Activated CD4-positive, alpha-beta T cell treated with anti-CD3 and anti-CD28 coated beads, Interleukin-2, amount 10 ng/mL, durations not matched to agents 7 days and 5 days (primary cell): ENCODE results near the gene DLK1. TPM values are rescaled to one million over a fixed set of nuclear protein-coding genes. Genes with fewer than 3 reads are reported as not detected.

Source experiments
- CTCF ChIA-PET: fragments of 350-600 bp; sonication (Branson Sonifier 250); formaldehyde crosslinking; loops from one replicate; lab custom pipeline; 2021; ENCODE audit warnings: antibody characterized with exemption; lab: Charles Lee
- POLR2A ChIA-PET: fragments of 350-600 bp; sonication (Branson Sonifier 250); formaldehyde crosslinking; loops from one replicate; lab custom pipeline; 2021; ENCODE audit warnings: antibody characterized with exemption; lab: Charles Lee
- DNase-seq: peaks from one replicate; pipeline ENCODE4 v3.0.0-alpha.2; 2020
- H3K27ac Mint-ChIP-seq: one replicate; pipeline ENCODE4 v1.8.0; 2021; ENCODE audit warnings: mild to moderate bottlenecking, moderate library complexity, mixed read lengths
- H3K27me3 Mint-ChIP-seq: one replicate; pipeline ENCODE4 v1.8.0; 2021; ENCODE audit warnings: mixed read lengths
- H3K36me3 Mint-ChIP-seq: one replicate; pipeline ENCODE4 v1.8.0; 2021; ENCODE audit warnings: low read depth, mixed read lengths
- H3K4me1 Mint-ChIP-seq: one replicate; pipeline ENCODE4 v1.8.0; 2021; ENCODE audit warnings: mixed read lengths
- H3K4me3 Mint-ChIP-seq: one replicate; pipeline ENCODE4 v1.8.0; 2021; ENCODE audit warnings: mild to moderate bottlenecking, moderate library complexity, mixed read lengths
- H3K9me3 Mint-ChIP-seq: one replicate; pipeline ENCODE4 v1.8.0; 2021; ENCODE audit warnings: mixed read lengths
- total RNA-seq, 2 experiments: library from RNA; stranded (reverse); gene quantifications; one replicate each; pipeline ENCODE4 v1.2.3, GENCODE V29; 2021

Gene DLK1
- total RNA-seq, 2 experiments from 2014 or later: not detected

DNA sequence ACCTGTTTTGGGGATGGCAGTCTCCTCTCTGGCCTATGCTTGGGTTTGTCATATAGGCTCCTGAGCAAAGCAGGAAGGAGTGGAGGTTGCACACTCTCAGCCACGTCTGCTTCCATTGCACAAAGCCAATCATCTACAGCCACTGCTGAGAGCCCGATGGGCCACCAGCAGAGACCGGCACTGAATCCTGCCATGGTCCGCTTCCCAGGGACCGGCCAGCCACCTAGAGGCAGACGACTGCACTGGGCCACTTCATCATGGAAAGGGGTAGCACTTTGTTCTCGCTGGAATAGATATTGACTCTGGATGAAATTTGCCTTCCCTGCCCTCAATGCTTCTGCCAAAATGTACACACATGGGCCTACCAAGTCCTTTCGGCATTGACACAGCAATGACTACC lies 22.3 kb downstream of the DLK1 start:
- peaks cover 3% of the 10 kb centered on the region for H3K27me3 Mint-ChIP-seq

DNA sequence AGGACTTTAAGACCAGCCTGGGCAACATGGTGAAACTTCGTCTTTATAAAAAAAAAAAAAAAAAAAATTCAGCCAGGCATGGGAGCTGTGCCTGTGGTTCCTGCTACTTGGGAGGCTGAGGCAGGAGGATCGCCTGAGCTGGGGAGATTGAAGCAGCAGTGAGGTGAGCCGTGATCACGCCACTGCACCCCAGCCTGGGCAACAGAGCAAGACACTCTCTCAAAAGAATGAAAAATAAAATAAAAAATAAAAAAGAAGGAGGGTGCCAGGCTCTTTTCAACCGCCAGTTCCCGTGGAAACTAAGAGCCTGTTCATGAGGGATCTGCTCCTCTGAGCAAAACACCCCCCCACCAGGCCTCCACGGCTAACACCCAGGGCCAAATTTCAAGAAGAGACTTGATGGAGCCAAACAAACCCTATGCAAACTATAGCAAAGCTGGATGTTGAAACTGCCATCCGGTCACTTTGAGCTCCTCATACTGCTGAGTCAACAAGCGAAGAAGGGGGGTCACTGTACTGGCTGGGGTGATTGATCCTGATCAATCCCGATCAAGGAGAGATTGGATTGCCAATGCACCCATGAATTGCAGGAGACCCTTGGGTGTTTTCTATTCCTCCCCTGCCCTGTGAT lies 23.4 kb downstream of the DLK1 start:
- ChIA-PET CTCF (no interaction called here), POLR2A (no interaction called here)
- Mint-ChIP-seq H3K27ac (no peak overlapping the region), H3K4me1 (no peaks in the 10 kb centered on the region), H3K9me3 (no peaks in the 10 kb centered on the region), H3K4me3 (no peak overlapping the region), H3K27me3 (peaks cover 5% of the 10 kb centered on the region), H3K36me3 (no peaks in the 10 kb centered on the region)
- DNase-seq: no peak

More for the DNA sequence above, 22.3 kb downstream of the DLK1 start:
- CTCF ChIA-PET: no interaction called here
- Mint-ChIP-seq H3K9me3 (no peaks in the 10 kb centered on the region), H3K4me3 (no peak overlapping the region), H3K27ac (no peak overlapping the region), H3K4me1 (no peaks in the 10 kb centered on the region), H3K36me3 (no peaks in the 10 kb centered on the region)
- DNase-seq: no peak
- POLR2A ChIA-PET: no interaction called here

DNA sequence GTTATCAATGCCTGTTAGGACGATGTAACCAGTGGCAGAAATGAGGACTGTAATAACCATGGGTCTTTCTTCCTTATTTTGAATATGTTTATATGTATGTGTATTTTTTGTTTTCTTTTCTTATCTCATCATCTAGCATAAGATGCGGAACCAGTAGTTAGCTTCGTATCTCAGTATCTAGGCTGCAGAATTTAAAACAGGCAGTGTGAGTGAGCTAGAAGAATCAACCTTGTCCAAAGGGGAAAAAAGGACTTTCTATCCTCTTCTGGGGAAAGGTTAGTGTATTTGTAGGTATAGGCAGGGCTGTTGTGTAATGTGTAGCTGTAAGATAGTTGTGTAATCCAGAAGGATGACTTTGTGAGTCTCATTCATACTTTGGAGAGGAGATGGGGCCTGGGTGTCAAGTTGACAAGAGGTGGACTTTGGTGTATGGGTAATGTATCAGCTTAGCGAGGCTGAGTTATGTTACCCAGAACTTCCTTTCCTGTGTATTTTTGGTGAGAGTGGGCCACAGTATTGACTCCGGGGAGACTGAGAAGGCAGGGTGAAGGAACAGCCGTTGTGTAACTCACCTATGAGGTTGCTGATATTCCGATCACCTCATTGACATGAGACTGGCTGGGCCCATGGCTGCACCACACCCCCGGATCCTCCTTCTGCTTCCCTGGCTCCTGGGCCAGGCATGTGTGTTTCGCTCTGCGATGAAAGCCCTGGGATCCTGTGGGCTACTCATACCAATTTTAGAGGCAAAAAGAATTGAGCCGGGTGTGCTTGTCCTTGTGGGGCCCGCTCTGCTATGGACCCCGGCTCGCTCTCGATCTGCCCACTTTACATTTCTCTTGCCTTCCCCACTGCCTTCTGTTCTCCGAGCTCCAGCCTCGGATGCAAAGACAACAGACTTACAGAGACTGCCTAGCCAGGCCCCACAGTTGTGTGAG lies 24.3 kb downstream of the DLK1 start:
- Mint-ChIP-seq H3K27me3 (peaks cover 11% of the 10 kb centered on the region), H3K4me3 (no peak overlapping the region)
- DNase-seq: no peak

DNA sequence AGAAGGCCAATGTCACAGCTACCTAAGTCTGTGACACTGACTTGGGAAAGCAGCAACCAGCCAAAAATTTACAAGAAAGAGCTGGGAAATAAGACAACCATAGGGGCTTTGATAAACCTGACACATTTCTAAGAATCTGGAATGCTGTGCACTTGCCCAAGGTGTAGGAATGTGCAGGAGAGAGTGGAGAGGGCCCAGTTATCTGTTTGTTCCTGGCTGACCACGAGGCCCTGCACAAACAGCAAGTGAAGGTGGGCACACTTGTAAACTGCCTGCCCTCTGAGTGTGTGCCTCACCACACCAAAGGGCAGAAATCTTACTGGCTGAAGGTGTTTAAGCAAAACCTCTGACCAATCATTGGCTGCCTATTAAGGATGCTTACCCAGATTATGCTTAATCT lies 27.3 kb downstream of the DLK1 start:
- DNase-seq: no peak
- Mint-ChIP-seq H3K36me3 (no peaks in the 10 kb centered on the region), H3K9me3 (no peaks in the 10 kb centered on the region), H3K4me3 (no peak overlapping the region), H3K27ac (no peak overlapping the region), H3K4me1 (no peaks in the 10 kb centered on the region), H3K27me3 (peaks cover 21% of the 10 kb centered on the region)
- ChIA-PET CTCF (no interaction called here), POLR2A (no interaction called here)

More for the DNA sequence above, 24.3 kb downstream of the DLK1 start:
- no peak overlapping the region for H3K27ac Mint-ChIP-seq
- H3K9me3 Mint-ChIP-seq: no peaks in the 10 kb centered on the region
- CTCF ChIA-PET: no interaction called here
- H3K36me3 Mint-ChIP-seq: no peaks in the 10 kb centered on the region
- POLR2A ChIA-PET: no interaction called here
- H3K4me1 Mint-ChIP-seq: no peaks in the 10 kb centered on the region

DNA sequence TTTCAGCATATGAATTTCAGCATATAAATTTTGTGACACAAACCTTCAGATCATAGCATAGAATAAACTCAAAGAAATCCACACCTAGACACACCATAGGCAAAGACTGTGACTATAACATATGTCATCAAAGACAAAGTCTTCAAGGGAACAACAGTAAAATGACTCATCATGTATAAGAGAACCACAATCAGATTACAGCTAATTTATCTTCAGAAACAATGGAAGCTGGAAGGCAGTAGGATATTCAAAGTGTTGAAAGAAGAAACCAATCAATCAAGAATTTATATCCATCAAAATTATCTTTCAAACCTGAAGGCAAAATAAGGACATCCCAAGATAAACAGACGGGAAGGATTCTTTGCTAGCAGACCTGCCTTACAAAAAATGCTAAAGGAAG lies 29.0 kb downstream of the DLK1 start:
- H3K27ac Mint-ChIP-seq: no peak overlapping the region
- no peaks in the 10 kb centered on the region for H3K4me1 Mint-ChIP-seq
- no peaks in the 10 kb centered on the region for H3K9me3 Mint-ChIP-seq
- no peak for DNase-seq
- H3K4me3 Mint-ChIP-seq: no peak overlapping the region
- ChIA-PET POLR2A (no interaction called here), CTCF (no interaction called here)
- peaks cover 23% of the 10 kb centered on the region for H3K27me3 Mint-ChIP-seq
- no peaks in the 10 kb centered on the region for H3K36me3 Mint-ChIP-seq

DNA sequence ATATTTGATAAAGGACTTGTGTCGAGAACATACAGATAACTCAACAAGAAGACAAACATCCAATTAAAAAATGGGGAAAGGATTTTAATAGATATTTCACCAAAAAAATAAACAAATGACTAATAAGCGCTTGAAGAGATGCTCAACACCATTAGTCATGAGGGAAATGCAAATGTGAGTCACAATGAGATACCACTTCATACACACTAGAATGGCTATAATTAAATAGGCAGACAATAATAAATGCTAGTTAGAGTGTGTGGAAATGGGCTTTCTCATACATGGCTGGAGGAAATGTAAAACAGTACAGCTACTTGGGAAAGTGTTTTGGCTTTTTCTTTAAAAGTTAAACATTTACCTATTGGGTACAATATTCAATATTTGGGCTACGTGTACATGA lies 34.8 kb downstream of the DLK1 start:
- peaks cover 11% of the 10 kb centered on the region for H3K27me3 Mint-ChIP-seq
- no peak for DNase-seq
- no peaks in the 10 kb centered on the region for H3K9me3 Mint-ChIP-seq
- H3K4me1 Mint-ChIP-seq: no peaks in the 10 kb centered on the region
- H3K27ac Mint-ChIP-seq: no peak overlapping the region
- POLR2A ChIA-PET: no interaction called here
- CTCF ChIA-PET: interaction anchor here (0.6 to 1.2 kb wide), 3 partner anchors 26 to 482 kb away, joined by 3 read pairs; no protein-coding TSS in a partner anchor
- no peak overlapping the region for H3K4me3 Mint-ChIP-seq
- H3K36me3 Mint-ChIP-seq: no peaks in the 10 kb centered on the region

DNA sequence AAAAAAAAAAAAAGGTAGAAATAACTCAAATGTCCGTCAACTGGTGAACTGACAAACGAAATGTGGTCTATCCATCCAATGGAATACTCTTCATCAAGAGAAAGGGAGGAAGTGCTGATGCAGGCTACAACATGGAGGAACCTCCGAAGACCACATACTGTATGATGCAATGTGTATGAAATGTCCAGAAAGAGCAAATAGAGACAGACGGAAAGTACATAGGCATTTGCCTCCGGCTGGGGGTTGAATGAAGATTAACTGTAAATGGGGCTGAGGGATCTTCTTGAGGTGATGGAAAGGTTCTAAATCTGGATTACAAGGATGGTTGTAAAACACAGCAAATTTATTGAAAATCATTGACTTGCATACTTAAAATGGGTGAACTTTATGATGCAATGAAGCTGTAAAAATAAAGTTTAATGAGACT lies 35.4 kb downstream of the DLK1 start:
- no peak for DNase-seq
- H3K4me3 Mint-ChIP-seq: no peak overlapping the region
- no peaks in the 10 kb centered on the region for H3K4me1 Mint-ChIP-seq
- ChIA-PET POLR2A (no interaction called here), CTCF (interaction anchor here (0.6 to 1.2 kb wide), 3 partner anchors 25 to 482 kb away, joined by 3 read pairs; no protein-coding TSS in a partner anchor)
- H3K27ac Mint-ChIP-seq: no peak overlapping the region
- no peaks in the 10 kb centered on the region for H3K36me3 Mint-ChIP-seq
- no peaks in the 10 kb centered on the region for H3K9me3 Mint-ChIP-seq
- H3K27me3 Mint-ChIP-seq: peaks cover 11% of the 10 kb centered on the region

DNA sequence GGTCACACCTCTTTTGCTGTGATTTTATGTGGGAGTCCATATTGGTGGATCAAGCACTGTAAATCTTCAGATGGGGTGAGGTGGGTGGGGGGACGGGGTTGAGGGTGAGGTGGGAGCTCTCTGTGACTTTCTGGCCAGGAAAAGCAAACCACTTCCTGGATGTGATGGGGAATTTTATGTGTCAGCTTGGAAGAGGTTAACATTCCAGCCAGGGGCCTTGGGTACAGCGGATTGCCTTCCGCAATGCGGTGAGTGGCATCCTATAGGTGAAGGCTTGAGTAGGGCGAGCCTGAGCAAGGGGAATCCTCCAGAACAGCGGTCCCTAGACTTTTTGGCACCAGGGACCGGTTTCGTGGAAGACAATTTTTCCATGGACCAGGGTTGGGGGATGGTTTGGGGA lies 36.2 kb downstream of the DLK1 start:
- no peaks in the 10 kb centered on the region for H3K9me3 Mint-ChIP-seq
- CTCF ChIA-PET: interaction anchor here (1.2 kb wide), 1 partner anchor 31 kb away, joined by 3 read pairs; no protein-coding TSS in a partner anchor
- H3K27ac Mint-ChIP-seq: no peak overlapping the region
- H3K27me3 Mint-ChIP-seq: peaks cover 11% of the 10 kb centered on the region
- H3K4me1 Mint-ChIP-seq: no peaks in the 10 kb centered on the region
- no peak overlapping the region for H3K4me3 Mint-ChIP-seq
- H3K36me3 Mint-ChIP-seq: no peaks in the 10 kb centered on the region
- no peak for DNase-seq
- POLR2A ChIA-PET: no interaction called here

DNA sequence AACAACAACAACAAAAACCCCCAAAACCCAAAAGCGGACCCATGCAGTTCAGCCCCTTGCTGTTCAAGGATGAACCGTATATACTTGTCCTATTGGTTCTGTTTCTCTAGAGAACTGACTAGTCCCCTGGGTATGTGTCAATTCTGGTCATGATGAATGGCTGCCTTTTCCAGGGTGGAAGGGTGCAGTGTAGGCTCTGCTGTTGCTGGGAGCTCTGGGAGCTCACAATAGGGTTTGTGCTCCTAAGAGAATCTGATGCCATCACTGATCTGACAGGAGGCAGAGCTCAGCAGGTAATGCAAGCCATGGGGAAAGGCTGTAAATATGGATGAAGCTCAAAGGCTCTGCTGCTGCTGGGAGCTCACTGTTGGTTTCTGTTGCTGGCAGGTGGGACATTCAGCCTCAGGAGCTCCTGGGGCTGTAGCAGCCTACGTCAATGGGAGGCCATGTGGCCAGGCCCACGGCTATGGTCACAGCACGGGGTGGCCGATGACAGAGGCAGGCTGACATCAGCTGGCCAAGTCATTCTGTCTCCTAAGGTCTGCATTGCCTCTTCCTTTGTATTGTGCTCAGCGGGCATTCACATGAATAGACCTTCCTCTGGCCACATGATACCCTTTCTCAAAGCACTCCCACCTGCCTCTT lies 37.9 kb downstream of the DLK1 start:
- POLR2A ChIA-PET: no interaction called here
- CTCF ChIA-PET: no interaction called here
- DNase-seq: no peak
- Mint-ChIP-seq H3K9me3 (no peaks in the 10 kb centered on the region), H3K27me3 (no peaks in the 10 kb centered on the region), H3K27ac (no peak overlapping the region), H3K4me1 (no peaks in the 10 kb centered on the region), H3K4me3 (no peak overlapping the region), H3K36me3 (no peaks in the 10 kb centered on the region)

DNA sequence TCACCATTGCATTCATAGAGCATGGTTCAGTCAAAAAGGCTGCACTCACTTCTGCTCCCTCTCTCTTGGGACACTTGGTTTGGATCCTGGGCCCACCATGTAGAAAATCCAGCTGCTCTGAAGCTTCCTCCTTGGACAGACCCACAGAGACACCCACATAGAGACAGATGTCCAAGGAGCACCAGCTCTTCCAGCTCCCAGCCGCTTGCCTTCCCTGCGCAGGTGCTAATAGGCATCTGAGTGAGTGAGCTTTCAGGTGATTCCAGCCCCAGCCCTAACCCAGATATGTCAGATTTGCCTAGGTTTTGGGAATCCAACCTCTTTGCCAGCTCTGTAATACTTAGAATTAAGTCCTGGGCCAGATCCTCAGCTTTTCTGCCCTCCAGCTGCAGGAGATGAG lies 38.6 kb downstream of the DLK1 start:
- no peak for DNase-seq
- H3K27ac Mint-ChIP-seq: no peak overlapping the region
- no peaks in the 10 kb centered on the region for H3K27me3 Mint-ChIP-seq
- no peaks in the 10 kb centered on the region for H3K4me1 Mint-ChIP-seq
- no peaks in the 10 kb centered on the region for H3K36me3 Mint-ChIP-seq
- ChIA-PET CTCF (no interaction called here), POLR2A (no interaction called here)
- H3K4me3 Mint-ChIP-seq: no peak overlapping the region
- H3K9me3 Mint-ChIP-seq: no peaks in the 10 kb centered on the region

DNA sequence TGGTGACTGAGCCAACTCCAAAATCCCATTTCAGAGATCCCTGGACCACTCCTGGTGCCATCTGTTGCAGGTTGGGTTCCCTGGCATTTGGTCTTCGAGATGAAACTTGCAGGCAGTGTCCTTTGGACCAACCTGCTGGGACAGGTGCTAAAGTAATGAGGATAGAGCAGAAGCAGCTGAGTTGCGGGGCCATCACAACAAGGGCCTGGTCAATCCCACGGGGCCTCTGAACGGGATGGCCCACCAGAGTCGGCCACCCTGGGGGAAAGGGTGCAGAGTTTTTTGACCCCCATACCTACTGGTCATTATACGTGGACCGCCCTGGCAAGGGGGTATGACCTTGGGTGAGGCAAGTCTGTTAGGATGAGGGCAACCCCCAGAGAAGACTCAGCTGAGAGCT lies 39.3 kb downstream of the DLK1 start:
- Mint-ChIP-seq H3K27me3 (no peaks in the 10 kb centered on the region), H3K27ac (no peak overlapping the region), H3K36me3 (no peaks in the 10 kb centered on the region), H3K9me3 (no peaks in the 10 kb centered on the region), H3K4me3 (no peak overlapping the region), H3K4me1 (no peaks in the 10 kb centered on the region)
- DNase-seq: no peak
- ChIA-PET POLR2A (no interaction called here), CTCF (no interaction called here)

DNA sequence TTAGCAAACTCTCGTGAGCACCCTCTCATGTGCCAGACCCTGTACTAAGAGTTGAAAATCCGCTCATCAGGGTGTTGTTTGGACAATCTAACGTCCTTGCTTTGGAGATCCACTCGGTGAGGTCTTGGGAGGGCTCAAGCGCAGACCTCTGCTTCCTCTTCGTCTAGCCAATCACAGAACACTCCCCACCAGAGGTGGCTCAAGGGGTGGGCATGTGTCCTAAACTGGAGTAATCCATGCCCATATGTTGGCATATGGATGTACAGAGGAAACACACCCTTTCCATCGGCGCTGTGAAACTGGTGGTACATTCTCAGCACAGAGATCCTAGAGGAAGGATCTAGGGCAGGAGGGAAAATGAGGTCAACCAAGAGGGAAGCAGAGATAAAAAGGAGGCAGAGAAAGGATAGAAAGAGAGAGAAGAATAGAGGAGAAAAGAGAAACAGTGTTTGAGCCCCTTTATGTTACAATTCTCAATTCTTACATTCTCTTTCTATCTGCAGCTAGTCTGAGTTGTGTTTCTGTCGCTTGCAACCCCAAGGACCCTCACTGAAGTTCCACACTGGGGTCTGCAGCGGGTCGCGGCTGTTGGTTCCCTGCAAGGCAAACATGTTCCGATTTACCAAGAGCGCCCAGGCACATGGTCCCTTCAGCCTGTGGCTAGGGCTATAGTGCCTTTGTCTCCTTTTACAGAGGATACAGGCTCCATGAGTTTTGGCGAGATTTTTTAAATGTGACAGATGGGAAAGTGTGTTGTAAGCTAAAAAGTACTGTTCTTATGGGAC lies 40.5 kb downstream of the DLK1 start:
- Mint-ChIP-seq H3K9me3 (no peaks in the 10 kb centered on the region), H3K27ac (no peak overlapping the region), H3K27me3 (no peaks in the 10 kb centered on the region), H3K4me1 (no peaks in the 10 kb centered on the region), H3K4me3 (no peak overlapping the region), H3K36me3 (no peaks in the 10 kb centered on the region)
- no peak for DNase-seq
- ChIA-PET CTCF (no interaction called here), POLR2A (no interaction called here)
